ENCODE measurements around the gene GAPDHS. TPM values are rescaled to one million over a fixed set of nuclear protein-coding genes. Genes with fewer than 3 reads are reported as not detected.

The GAPDHS gene
- total RNA-seq, 6 experiments from 2014 or later = not detected

DNA sequence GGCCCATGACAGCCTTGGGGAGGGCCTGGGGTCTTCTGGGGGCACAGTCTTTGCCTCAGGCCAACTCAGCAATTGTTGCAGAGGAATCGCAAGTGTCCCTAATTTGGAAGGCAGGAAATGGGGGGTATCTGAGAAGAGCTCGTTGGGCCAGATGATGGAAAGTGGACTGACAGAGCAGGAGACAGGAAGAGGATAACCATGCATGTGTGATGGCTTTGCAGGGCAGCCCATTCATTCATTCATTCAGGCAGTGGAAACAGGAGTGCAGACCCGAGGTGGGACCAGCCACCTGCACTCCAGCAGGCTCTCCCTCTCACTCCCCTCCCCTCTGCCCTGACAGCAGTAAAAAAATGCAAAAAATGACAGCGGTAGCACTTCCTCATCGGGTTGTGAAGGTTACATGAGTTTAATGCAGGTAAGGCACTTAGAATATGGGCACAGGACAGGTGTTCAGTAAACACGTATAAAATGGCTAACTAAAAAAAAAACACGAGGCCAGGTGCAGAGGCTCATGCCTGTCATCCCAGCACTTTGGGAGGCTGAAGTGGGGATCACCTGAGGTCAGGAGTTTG, 7.2 kb downstream of the GAPDHS start:
- peaks cover 6% of the 10 kb centered on the region; the same call in 1 of the 2 replicates for H3K36me3 Mint-ChIP-seq (ENCODE audit: low read depth)
- H3K27ac Mint-ChIP-seq = no peak overlapping the region
- peaks cover 8% of the 10 kb centered on the region for H3K4me1 Mint-ChIP-seq (ENCODE audit: low read depth)
- H3K4me3 Mint-ChIP-seq = no peak overlapping the region
- no peak for DNase-seq
- TF ChIP-seq, protein P1, sequence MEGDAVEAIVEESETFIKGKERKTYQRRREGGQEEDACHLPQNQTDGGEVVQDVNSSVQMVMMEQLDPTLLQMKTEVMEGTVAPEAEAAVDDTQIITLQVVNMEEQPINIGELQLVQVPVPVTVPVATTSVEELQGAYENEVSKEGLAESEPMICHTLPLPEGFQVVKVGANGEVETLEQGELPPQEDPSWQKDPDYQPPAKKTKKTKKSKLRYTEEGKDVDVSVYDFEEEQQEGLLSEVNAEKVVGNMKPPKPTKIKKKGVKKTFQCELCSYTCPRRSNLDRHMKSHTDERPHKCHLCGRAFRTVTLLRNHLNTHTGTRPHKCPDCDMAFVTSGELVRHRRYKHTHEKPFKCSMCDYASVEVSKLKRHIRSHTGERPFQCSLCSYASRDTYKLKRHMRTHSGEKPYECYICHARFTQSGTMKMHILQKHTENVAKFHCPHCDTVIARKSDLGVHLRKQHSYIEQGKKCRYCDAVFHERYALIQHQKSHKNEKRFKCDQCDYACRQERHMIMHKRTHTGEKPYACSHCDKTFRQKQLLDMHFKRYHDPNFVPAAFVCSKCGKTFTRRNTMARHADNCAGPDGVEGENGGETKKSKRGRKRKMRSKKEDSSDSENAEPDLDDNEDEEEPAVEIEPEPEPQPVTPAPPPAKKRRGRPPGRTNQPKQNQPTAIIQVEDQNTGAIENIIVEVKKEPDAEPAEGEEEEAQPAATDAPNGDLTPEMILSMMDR (IDR thresholded peaks at IDR 0.05) = no peak
- no peaks in the 10 kb centered on the region for H3K9me3 Mint-ChIP-seq
- H3K27me3 Mint-ChIP-seq (ENCODE audit: insufficient read depth) = peaks cover 2% of the 10 kb centered on the region

DNA sequence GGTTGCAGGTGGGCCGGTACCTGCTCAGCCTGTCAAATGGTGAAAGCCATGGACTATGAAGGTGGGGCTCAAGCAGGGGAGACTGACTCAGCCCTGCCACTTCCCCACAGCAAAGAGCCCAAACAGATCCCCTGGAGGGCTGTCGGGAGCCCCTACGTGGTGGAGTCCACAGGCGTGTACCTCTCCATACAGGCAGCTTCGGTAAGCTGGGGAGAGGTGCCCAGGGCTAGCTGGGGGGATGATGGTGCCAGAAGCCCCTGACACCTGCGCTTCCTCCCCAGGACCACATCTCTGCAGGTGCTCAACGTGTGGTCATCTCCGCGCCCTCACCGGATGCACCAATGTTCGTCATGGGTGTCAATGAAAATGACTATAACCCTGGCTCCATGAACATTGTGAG, 9.0 kb downstream of the GAPDHS start:
- peaks cover 10% of the 10 kb centered on the region; the same call in 1 of the 2 replicates for H3K36me3 Mint-ChIP-seq (ENCODE audit: low read depth)
- no peak for DNase-seq
- H3K4me3 Mint-ChIP-seq = no peak overlapping the region
- no peaks in the 10 kb centered on the region for H3K9me3 Mint-ChIP-seq
- H3K27me3 Mint-ChIP-seq (ENCODE audit: insufficient read depth) = peaks cover 2% of the 10 kb centered on the region
- H3K4me1 Mint-ChIP-seq (ENCODE audit: low read depth) = peaks cover 20% of the 10 kb centered on the region
- H3K27ac Mint-ChIP-seq = no peak overlapping the region
- TF ChIP-seq, protein P1 (IDR thresholded peaks at IDR 0.05) = no peak

DNA sequence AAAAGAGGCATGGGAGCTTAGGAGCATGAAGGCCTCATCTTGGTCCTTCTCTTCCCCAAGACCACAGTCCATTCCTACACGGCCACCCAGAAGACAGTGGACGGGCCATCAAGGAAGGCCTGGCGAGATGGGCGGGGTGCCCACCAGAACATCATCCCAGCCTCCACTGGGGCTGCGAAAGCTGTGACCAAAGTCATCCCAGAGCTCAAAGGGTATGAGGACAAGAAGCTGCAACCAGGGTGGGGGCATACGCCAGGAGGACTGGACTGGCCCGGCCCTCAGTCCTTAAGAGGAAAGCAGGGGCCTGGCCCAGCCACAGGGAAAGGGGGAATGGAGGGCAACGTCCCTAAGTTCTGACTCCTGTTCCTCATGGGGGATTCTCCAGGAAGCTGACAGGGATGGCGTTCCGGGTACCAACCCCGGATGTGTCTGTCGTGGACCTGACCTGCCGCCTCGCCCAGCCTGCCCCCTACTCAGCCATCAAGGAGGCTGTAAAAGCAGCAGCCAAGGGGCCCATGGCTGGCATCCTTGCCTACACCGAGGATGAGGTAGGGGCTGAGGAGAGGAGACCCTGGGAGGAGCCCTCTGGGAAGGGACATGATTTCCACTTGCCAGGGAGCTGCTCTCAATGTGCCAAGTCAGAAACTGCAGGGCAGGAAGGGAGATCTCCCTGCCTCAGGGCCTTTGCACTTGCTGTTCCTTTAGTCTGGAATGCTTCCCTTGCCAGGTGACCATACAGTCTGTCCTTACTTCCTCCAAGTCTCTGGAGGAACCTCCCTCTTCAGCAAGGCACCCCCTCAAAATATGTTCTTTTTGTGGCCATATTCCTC, 10.2 kb downstream of the GAPDHS start:
- Mint-ChIP-seq H3K36me3 (ENCODE audit: low read depth) (peaks cover 12% of the 10 kb centered on the region; the same call in 1 of the 2 replicates), H3K27ac (no peak overlapping the region), H3K4me3 (no peak overlapping the region), H3K27me3 (ENCODE audit: insufficient read depth) (peaks cover 2% of the 10 kb centered on the region), H3K4me1 (ENCODE audit: low read depth) (peaks cover 22% of the 10 kb centered on the region), H3K9me3 (no peaks in the 10 kb centered on the region)
- DNase-seq = no peak
- TF ChIP-seq, protein P1 (IDR thresholded peaks at IDR 0.05) = no peak

DNA sequence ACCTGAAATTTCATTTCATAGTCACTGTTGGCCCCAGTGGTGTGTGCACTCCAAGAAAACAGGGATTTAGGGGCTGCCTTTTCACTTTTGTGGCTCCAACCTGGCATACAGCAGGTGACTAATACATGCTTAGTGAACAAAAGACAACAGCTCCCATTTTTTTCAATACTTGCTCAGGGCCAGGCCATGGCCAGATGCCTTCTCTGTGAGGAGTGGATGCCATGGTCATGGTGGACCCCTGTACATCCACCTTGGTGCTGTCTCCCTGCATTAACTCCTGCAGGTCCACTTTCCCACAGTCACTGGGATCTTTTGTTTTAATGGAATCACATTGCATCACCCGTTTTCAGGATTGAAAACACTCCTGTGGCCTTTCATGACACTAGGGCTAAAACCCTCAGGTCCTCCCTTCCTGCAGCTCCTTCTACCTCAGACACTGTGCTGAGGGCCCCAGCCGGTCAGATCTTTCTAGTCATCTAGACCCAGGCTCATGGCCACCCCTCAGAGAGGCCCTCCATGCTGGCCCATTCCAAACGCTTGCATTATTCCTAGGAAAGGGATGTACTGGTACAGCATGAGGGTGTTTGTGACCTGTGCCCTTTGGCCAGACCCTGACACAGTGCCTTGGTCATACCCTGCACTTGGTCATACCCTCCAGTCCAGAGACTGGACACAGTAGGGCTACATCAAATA, 11.0 kb downstream of the GAPDHS start:
- Mint-ChIP-seq H3K27me3 (ENCODE audit: insufficient read depth) (peaks cover 2% of the 10 kb centered on the region), H3K36me3 (ENCODE audit: low read depth) (peaks cover 12% of the 10 kb centered on the region; the same call in 1 of the 2 replicates), H3K4me3 (peak overlapping the region; percentile 97), H3K4me1 (ENCODE audit: low read depth) (peaks cover 22% of the 10 kb centered on the region), H3K9me3 (no peaks in the 10 kb centered on the region), H3K27ac (peak overlapping the region; percentile 85)
- DNase-seq = no peak
- TF ChIP-seq, protein P1 (IDR thresholded peaks at IDR 0.05) = no peak

DNA sequence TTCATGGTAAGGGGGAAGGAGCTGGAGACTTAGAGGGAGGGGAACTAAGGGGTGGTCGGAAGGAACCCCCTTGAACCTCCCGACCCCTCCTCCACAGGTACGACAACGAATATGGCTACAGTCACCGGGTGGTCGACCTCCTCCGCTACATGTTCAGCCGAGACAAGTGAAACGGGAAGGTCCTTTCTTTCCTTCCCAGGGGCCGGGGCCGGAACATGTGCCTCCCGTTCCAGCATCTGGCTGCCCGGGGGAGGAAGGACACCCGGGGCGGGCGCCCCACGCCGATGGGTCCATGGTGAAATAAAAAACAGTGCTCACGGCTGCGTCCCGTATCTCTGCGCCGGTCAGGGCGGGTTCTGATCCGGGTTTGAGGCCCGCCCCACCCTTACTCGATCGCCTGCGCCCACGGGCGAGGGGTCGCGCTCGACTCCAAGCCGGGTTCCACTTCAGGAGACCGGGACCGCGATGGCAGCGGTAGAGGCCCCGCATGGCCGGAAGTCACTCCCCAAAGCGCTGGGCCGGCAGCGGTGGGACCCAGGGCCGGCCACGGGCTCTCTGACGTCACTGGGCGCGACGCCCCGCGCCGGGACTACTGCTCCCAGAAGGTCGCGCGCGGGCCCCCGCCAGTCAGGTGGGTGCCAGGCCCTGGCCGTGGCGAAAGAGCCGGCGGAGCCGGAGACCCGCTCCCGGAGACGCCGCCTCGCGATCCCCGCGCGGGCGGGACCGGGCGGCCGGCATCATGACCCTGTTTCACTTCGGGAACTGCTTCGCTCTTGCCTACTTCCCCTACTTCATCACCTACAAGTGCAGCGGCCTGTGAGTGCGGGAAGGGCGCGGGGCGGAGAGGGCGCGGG, 12.0 kb downstream of the GAPDHS start, which contains the start of gene TMEM147:
TSS of gene TMEM147 (plus strand) at position 626 of the 854 bp plus-strand sequence. CDS start at position 740, 114 bp downstream.
- Mint-ChIP-seq H3K9me3 (no peaks in the 10 kb centered on the region), H3K4me3 (peak within 1 kb of the TSS; percentile 97), H3K27me3 (ENCODE audit: insufficient read depth) (peaks cover 2% of the 10 kb centered on the region), H3K27ac (peak within 1 kb of the TSS; percentile 85), H3K4me1 (ENCODE audit: low read depth) (peaks cover 22% of the 10 kb centered on the region), H3K36me3 (ENCODE audit: low read depth) (peaks cover 10% of the 10 kb centered on the region; the same call in 1 of the 2 replicates)
- TF ChIP-seq, protein P1 (IDR thresholded peaks at IDR 0.05) = no peak
- peak; percentile 76 for DNase-seq

Measured in HFFc6 (cell line).